ENCODE results near the gene CCDC188. TPM values are rescaled to one million over a fixed set of nuclear protein-coding genes. Genes with fewer than 3 reads are reported as not detected.

Gene CCDC188
- total and polyA plus RNA-seq, 9 of the 15 experiments (the other 6 are each of a cell fraction or from before 2014, with no cell fraction given): not detected

DNA sequence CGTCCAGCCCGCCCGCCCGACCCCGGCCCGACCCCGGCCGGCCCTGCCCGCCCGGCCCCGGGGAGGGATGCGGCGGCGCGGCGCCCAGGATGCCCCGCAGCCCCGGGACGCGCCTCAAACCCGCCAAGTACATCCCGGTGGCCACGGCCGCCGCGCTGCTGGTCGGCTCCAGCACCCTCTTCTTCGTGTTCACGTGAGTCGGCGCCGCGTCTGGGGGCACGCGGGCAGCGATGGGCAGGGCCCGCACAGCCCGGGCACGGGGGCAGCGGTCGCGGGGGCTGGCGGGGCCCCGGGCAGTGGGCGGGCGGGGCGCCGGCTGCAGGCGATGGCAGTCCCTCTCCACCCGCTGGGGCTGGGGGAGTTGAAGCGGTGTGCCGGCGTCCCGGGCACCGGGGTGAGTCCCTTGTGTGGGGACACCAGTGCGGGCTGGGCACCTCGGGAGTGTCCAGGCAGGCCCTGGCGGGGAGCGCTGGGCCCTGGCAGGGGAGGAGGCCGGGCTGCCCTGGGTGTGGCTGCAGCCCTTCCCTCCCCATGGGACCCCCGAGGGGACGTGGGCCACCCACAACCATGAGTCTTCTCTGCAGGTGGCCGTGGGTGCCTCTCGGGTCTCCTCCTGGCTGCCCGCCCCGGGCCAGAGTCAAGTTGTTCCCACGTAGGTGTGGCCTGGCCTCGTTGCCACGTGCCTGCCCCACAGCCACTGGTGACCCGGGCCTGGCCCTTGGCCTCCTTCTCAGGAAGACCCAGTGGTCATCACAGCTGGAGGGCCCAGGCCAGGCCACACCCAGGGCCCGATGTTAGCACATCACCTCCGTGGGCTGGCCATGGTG, 18.8 kb downstream of the CCDC188 start (continued):
- TF ChIP-seq MYBL2 (IDR thresholded peaks at IDR 0.05; ENCODE audit: low read depth) (no peak), MYBL2 (CRISPR knock-in tag; IDR thresholded peaks at IDR 0.05; ENCODE audit: borderline replicate concordance) (no peak), PCBP2 (IDR thresholded peaks at IDR 0.05; ENCODE audit: low read depth, low read length, poor library complexity, severe bottlenecking) (no peak), THRB (CRISPR knock-in tag; conservative IDR thresholded peaks at IDR 0.05) (no peak), MTA1 (IDR thresholded peaks at IDR 0.05; ENCODE audit: borderline replicate concordance) (0 out of 2 replicates have a peak, but pooled peaks have one; percentile 54), LEF1 (IDR thresholded peaks at IDR 0.05) (no peak), TOE1 (IDR thresholded peaks at IDR 0.05; ENCODE audit: borderline replicate concordance) (no peak), TOE1 (CRISPR knock-in tag; IDR thresholded peaks at IDR 0.05; ENCODE audit: borderline replicate concordance, low read depth) (no peak), ZNF23 (CRISPR knock-in tag; IDR thresholded peaks at IDR 0.05) (no peak), KLF6 (CRISPR knock-in tag; IDR thresholded peaks at IDR 0.05; ENCODE audit: borderline replicate concordance) (0 out of 2 replicates have a peak, but pooled peaks have one; percentile 38), TCF15 (CRISPR knock-in tag; IDR thresholded peaks at IDR 0.05) (no peak), NFXL1 (CRISPR knock-in tag; IDR thresholded peaks at IDR 0.05) (no peak), MXD1 (CRISPR knock-in tag; IDR thresholded peaks at IDR 0.05; ENCODE audit: borderline replicate concordance, poor library complexity, severe bottlenecking) (no peak), DNMT1 (IDR thresholded peaks at IDR 0.05) (no peak), TSHZ1 (CRISPR knock-in tag; IDR thresholded peaks at IDR 0.05) (no peak), ELF4 (CRISPR knock-in tag; IDR thresholded peaks at IDR 0.05) (no peak), ZNF12 (CRISPR knock-in tag; IDR thresholded peaks at IDR 0.05) (no peak), ARID1B (IDR thresholded peaks at IDR 0.05) (no peak), BACH1 (tag; IDR thresholded peaks at IDR 0.05) (no peak), SP2 (IDR thresholded peaks at IDR 0.05; ENCODE audit: extremely low read depth, low read depth, low read length, poor library complexity, severe bottlenecking) (peak; percentile 5), SPI1 (IDR thresholded peaks at IDR 0.05; ENCODE audit: borderline replicate concordance, low read depth, low read length) (no peak), BRD9 (IDR thresholded peaks at IDR 0.05; ENCODE audit: low read depth, partially characterized antibody) (no peak)
- TF ChIP-seq, protein P1, sequence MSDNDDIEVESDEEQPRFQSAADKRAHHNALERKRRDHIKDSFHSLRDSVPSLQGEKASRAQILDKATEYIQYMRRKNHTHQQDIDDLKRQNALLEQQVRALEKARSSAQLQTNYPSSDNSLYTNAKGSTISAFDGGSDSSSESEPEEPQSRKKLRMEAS (CRISPR knock-in tag; IDR thresholded peaks at IDR 0.05): no peak
